HPDE6-E6E7 (cell line): ENCODE results near the gene ZNF10.

Source experiments
- DNase-seq: peaks from one replicate; pipeline ENCODE4 v3.0.0; 2011; ENCODE audit warnings: missing footprints; ENCODE audit errors: extremely low spot score

The ZNF10 gene

DNA sequence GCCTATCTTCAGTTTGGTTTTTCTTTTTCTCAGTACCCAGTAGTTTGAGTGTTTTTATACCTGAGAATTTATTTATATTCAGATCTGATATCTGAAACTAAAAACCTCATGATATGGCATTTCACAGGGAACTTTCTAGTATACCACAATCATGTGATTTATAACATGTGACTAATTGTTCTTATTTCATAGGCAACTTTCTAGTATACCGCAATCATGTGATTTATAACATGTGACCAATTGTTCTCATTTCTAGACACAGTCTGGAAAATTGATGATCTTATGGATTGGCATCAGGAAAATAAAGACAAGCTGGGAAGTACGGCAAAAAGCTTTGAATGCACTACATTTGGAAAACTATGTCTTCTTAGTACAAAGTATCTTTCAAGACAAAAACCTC, 71.5 kb downstream of the ZNF10 start:
- DNase-seq: no peak

DNA sequence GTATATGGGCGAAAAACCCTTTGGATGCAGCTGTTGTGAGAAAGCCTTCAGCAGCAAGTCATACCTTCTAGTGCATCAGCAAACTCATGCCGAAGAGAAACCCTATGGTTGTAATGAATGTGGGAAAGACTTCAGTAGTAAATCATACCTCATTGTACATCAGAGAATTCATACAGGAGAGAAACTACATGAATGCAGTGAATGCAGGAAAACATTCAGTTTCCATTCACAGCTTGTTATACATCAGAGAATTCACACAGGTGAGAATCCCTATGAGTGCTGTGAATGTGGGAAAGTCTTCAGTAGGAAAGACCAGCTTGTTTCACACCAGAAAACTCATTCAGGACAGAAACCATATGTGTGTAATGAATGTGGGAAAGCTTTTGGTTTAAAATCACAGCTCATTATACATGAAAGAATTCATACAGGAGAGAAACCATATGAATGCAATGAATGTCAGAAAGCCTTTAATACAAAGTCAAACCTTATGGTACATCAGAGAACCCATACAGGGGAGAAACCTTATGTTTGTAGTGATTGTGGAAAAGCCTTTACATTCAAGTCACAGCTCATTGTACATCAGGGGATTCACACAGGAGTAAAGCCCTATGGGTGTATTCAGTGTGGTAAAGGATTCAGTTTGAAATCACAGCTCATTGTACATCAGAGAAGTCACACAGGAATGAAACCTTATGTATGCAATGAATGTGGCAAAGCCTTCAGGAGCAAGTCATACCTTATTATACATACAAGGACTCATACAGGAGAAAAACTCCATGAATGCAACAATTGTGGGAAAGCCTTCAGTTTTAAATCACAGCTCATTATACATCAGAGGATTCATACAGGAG, 72.3 kb downstream of the ZNF10 start:
- DNase-seq: no peak

DNA sequence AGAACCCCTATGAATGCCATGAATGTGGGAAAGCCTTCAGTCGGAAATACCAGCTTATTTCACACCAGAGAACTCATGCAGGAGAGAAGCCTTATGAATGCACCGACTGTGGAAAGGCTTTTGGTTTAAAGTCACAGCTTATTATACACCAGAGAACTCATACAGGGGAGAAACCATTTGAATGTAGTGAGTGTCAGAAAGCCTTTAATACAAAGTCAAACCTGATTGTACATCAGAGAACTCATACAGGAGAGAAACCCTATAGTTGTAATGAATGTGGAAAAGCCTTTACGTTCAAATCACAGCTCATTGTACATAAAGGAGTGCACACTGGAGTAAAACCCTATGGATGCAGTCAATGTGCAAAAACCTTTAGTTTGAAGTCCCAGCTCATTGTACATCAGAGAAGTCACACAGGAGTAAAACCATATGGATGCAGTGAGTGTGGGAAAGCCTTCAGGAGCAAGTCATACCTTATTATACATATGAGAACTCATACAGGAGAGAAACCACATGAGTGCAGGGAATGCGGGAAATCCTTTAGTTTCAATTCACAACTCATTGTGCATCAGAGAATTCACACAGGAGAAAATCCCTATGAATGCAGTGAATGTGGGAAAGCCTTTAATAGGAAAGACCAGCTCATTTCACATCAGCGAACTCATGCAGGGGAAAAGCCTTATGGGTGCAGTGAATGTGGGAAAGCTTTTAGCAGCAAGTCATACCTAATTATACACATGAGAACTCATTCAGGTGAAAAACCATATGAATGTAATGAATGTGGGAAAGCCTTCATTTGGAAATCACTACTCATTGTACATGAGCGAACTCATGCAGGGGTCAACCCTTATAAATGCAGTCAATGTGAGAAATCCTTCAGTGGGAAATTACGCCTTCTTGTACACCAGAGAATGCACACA, 73.2 kb downstream of the ZNF10 start:
- no peak for DNase-seq

DNA sequence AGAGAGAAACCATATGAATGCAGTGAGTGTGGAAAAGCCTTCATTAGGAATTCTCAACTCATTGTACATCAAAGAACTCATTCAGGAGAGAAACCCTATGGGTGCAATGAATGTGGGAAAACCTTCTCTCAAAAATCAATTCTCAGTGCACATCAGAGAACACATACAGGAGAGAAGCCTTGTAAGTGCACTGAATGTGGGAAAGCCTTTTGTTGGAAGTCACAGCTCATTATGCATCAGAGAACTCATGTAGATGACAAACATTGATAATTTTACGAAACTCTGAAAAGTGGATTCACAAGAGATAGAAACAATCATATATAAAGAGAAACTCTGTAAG, 73.8 kb downstream of the ZNF10 start:
- no peak for DNase-seq

DNA sequence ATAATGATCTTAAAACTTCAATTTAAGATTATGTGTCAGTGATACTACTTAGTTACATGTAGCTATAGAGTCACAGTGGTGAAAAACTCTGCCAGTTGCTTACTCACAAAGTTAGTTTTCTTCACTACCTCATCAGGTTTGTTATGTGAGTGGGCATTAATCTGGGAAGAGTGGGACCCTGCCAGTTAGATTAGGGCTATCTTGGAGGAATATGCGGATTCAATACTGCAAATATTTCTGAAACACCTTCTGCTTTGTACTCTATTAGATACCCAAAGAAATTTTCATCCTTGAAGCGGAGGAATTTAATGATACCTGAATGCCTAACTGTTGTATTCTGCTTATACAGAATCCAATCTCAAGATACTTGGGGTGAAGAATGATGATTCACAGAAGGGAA, 76.0 kb downstream of the ZNF10 start:
- DNase-seq: no peak
